Activated CD4-positive, alpha-beta memory T cell treated with anti-CD3 and anti-CD28 coated beads, Interleukin-2, amount 10 ng/mL, durations not matched to agents 7 days and 5 days (primary cell): ENCODE measurements around the gene NKAPD1. TPM values are rescaled to one million over a fixed set of nuclear protein-coding genes. Genes with fewer than 3 reads are reported as not detected.

ENCODE experiments used
- CTCF ChIA-PET: fragments of 350-600 bp; sonication (Branson Sonifier 250); formaldehyde crosslinking; loops from one replicate; lab custom pipeline; 2021; ENCODE audit warnings: antibody characterized with exemption, inconsistent platforms; lab: Charles Lee
- POLR2A ChIA-PET: fragments of 350-600 bp; sonication (Branson Sonifier 250); formaldehyde crosslinking; loops from one replicate; lab custom pipeline; 2021; ENCODE audit warnings: antibody characterized with exemption; lab: Charles Lee
- DNase-seq: peaks from one replicate; pipeline ENCODE4 v3.0.0-alpha.2; 2020
- H3K27ac Mint-ChIP-seq: one replicate; pipeline ENCODE4 v1.8.0; 2021; ENCODE audit warnings: mild to moderate bottlenecking, mixed read lengths
- H3K27me3 Mint-ChIP-seq: one replicate; pipeline ENCODE4 v1.8.0; 2021; ENCODE audit warnings: mixed read lengths
- H3K36me3 Mint-ChIP-seq: one replicate; pipeline ENCODE4 v1.8.0; 2021; ENCODE audit warnings: low read depth, mixed read lengths
- H3K4me1 Mint-ChIP-seq: one replicate; pipeline ENCODE4 v1.8.0; 2021; ENCODE audit warnings: mixed read lengths
- H3K4me3 Mint-ChIP-seq: one replicate; pipeline ENCODE4 v1.8.0; 2021; ENCODE audit warnings: mild to moderate bottlenecking, mixed read lengths
- H3K9me3 Mint-ChIP-seq: one replicate; pipeline ENCODE4 v1.8.0; 2021; ENCODE audit warnings: mixed read lengths
- total RNA-seq, 2 experiments: library from RNA; stranded (reverse); gene quantifications; one replicate each; pipeline ENCODE4 v1.2.3, GENCODE V29; 2021

The NKAPD1 gene
- total RNA-seq, 2 experiments from 2014 or later, result 21.2 to 23.9 TPM

- Mint-ChIP-seq H3K4me1 (peaks cover 12% of the 10 kb centered on the region), H3K4me3 (no peak overlapping the region), H3K9me3 (no peaks in the 10 kb centered on the region), H3K27ac (no peak overlapping the region), H3K27me3 (no peaks in the 10 kb centered on the region), H3K36me3 (no peaks in the 10 kb centered on the region)
- ChIA-PET CTCF (no interaction called here), POLR2A (interaction anchor here (0.7 to 1.0 kb wide), 2 partner anchors 10 to 240 kb away, joined by 3 read pairs; no protein-coding TSS in a partner anchor)
- DNase-seq, result no peak
Measured at GRCh38 chr11:112128483-112129121, 54.5 kb downstream of the NKAPD1 start.

GRCh38 chr11:112129656-112130055, 55.6 kb downstream of the NKAPD1 start:
- CTCF ChIA-PET, result interaction anchor here (0.9 kb wide), 1 partner anchor 11 kb away, joined by 4 read pairs; no protein-coding TSS in a partner anchor
- no peaks in the 10 kb centered on the region for H3K27me3 Mint-ChIP-seq
- POLR2A ChIA-PET, result no interaction called here
- H3K27ac Mint-ChIP-seq, result no peak overlapping the region
- H3K36me3 Mint-ChIP-seq, result no peaks in the 10 kb centered on the region
- no peaks in the 10 kb centered on the region for H3K9me3 Mint-ChIP-seq
- DNase-seq, result no peak
- H3K4me3 Mint-ChIP-seq, result no peak overlapping the region
- peaks cover 12% of the 10 kb centered on the region for H3K4me1 Mint-ChIP-seq

DNA sequence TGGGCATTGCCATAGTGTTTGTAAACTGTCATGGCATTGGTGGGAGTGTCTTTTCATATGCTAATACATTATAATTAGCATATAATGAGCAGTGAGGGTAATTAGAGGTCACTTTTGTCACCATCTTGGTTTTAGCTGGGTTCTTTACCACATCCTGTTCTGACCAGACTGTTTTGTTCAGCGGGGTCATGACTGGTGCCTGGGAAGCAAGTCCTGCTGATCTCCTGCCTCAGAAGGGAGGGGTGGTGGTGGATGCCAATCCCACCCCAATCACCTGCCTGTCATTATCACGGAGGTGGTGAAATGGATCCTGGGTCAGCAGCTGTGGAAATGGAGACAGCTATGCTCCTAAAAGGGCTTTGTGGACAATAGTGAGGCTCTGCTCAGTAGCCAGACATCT, 58.6 kb downstream of the NKAPD1 start:
- Mint-ChIP-seq H3K4me3 (no peak overlapping the region), H3K27me3 (no peaks in the 10 kb centered on the region), H3K4me1 (peaks cover 12% of the 10 kb centered on the region), H3K27ac (no peak overlapping the region), H3K9me3 (no peaks in the 10 kb centered on the region), H3K36me3 (no peaks in the 10 kb centered on the region)
- ChIA-PET POLR2A (no interaction called here), CTCF (no interaction called here)
- no peak for DNase-seq

DNA sequence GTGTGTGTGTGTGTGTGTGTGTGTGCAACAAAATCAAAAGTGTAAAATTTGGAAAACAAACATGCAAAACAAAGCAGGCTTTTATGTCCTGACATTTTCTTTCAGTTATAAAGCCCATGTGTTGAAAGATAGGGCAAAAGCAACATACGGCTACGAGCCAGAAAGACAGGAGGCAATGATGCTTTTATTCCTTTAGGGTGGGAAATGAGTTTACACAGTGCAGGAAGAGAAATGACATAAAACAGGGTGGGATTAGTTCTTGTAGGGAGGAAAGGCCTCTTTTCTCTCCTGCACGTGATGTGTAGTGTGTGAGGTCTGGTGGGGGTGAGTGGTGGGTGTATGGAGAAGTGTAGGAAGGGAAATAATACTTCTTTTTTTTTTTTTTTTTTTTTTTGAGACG, 60.4 kb downstream of the NKAPD1 start:
- H3K4me3 Mint-ChIP-seq, result no peak overlapping the region
- DNase-seq, result no peak
- H3K4me1 Mint-ChIP-seq, result peaks cover 12% of the 10 kb centered on the region
- no peaks in the 10 kb centered on the region for H3K27me3 Mint-ChIP-seq
- no peaks in the 10 kb centered on the region for H3K9me3 Mint-ChIP-seq
- ChIA-PET POLR2A (no interaction called here), CTCF (no interaction called here)
- H3K36me3 Mint-ChIP-seq, result no peaks in the 10 kb centered on the region
- no peak overlapping the region for H3K27ac Mint-ChIP-seq

Other genes with a start within 250 kb of the NKAPD1 start
- gene ALG9, start 202.7 kb upstream of the NKAPD1 start, total RNA-seq, result 10 to 100 TPM; 24.8 to 25.0 TPM
- 1 to 10 TPM; 2.9 to 3.6 TPM for gene FDXACB1, start 195.1 kb upstream of the NKAPD1 start, total RNA-seq
- gene CFAP68, start 194.8 kb upstream of the NKAPD1 start, total RNA-seq, result 10 to 100 TPM; 19.0 to 19.4 TPM
- not detected for gene CRYAB, start 162.5 kb upstream of the NKAPD1 start, total RNA-seq
- gene HSPB2, start 161.6 kb upstream of the NKAPD1 start, total RNA-seq, result not detected
- not detected for gene C11orf52, start 155.4 kb upstream of the NKAPD1 start, total RNA-seq
- 1 to 10 TPM; 5.6 to 7.4 TPM for gene DIXDC1, start 137.0 kb upstream of the NKAPD1 start, total RNA-seq
- 10 to 100 TPM; 26.2 to 26.7 TPM for gene DLAT, start 48.9 kb upstream of the NKAPD1 start, total RNA-seq
- gene PIH1D2, start 282 bp upstream of the NKAPD1 start, total RNA-seq, result under 1 TPM in 1 of 2 experiments, not detected in 1; 0.18 TPM
- 10 to 100 TPM; 38.9 to 40.0 TPM for gene TIMM8B, start 12.5 kb downstream of the NKAPD1 start, total RNA-seq
- 10 to 100 TPM; 76.7 to 78.5 TPM for gene SDHD, start 12.6 kb downstream of the NKAPD1 start, total RNA-seq
- gene IL18, start 89.8 kb downstream of the NKAPD1 start, total RNA-seq, result not detected
- under 1 TPM in 1 of 2 experiments, not detected in 1; 0.30 TPM for gene TEX12, start 93.1 kb downstream of the NKAPD1 start, total RNA-seq
- 1 to 10 TPM; 1.0 to 1.4 TPM for gene BCO2, start 101.2 kb downstream of the NKAPD1 start, total RNA-seq
- 10 to 100 TPM; 20.5 to 22.9 TPM for gene PTS, start 152.1 kb downstream of the NKAPD1 start, total RNA-seq
- gene PLET1, start 186.6 kb downstream of the NKAPD1 start, total RNA-seq, result not detected